Measurements from ENCODE around the gene SHF. TPM values are rescaled to one million over a fixed set of nuclear protein-coding genes. Genes with fewer than 3 reads are reported as not detected.

The SHF gene
- total RNA-seq, 6 donors from 2014 or later: 1.4 to 8.0 (median 5.1) TPM

DNA sequence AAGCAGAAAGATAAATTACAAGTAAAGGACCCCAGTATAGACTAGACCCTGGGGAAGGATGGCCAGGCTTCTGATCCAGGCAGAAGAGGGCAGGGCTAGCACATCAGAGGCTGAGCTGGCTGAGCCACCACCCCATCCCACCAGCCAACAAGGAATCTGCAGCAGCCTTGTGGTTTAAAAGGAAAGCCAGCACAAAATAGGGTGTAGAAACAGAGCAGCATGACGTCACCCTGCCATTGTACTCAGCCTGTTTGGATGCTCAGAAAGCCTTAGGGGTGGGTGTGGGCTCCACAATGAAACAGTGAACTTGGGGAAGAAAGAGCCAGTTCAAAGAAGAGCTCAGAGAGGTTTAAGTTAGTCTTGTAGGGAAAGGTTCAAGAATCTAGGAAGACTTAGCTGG lies 29.8 kb downstream of the SHF start:
- peak overlapping the region in 1 of 4 donors; percentile 30 for H3K27ac ChIP-seq

DNA sequence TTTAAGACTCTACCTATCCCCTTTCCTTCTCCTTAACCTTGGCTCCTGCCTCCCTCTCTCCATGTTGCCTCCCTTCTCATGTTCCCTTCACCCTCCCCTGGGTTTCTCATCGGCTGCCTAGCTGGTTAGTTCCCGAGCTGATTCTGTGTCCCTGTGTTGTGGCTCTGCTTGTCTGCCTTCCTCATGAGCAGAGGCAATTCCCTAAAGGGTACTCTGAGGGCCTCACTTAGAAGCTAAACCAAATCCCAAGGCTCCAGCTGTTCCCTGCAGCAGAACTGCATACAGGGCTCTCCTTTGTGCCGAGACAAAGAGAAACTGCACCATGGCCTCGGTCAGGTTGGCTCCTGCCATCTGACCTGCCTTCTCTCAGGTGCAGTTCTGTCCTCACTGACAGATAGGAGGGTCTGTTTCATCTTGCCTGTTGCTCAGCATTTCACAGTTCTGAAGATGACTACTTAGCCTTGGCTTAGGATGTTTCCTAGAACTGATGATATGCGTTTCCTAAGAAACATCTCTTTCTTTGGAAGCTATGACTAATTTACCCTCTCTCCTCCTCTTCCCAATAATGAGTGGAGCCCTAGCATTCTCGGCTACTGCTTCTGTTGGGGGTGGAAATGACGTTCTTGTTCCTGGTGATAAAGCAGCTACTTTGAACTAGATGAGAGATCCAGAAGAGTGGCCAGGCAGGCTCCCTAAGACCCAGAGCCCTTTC lies 30.9 kb downstream of the SHF start:
- TF ChIP-seq POLR2A (IDR thresholded peaks at IDR 0.05) (no peak), POLR2AphosphoS5 (IDR thresholded peaks at IDR 0.05) (no peak), EP300 (IDR thresholded peaks at IDR 0.05) (no peak), CTCF (IDR thresholded peaks at IDR 0.05) (no peak)
- Histone ChIP-seq H3K9me3 (no peaks in the 10 kb centered on the region), H3K4me3 (no peak overlapping the region), H3K27ac (no peak overlapping the region), H3K27me3 (no peaks in the 10 kb centered on the region), H3K4me1 (peaks cover 2 to 45% (median 22%) of the 10 kb centered on the region in 4 donors), H3K36me3 (peaks cover 7 to 37% (median 19%) of the 10 kb centered on the region in 4 donors)
- DNase-seq (no peak), ATAC-seq (ENCODE audit: low FRiP score in 2 of 2) (peak in 1 of 2 donors; percentile 9)
- 86 to 92% methylated on average over 7 of the region's 7 CpGs for WGBS, 2 donors

More for the DNA sequence above, 29.8 kb downstream of the SHF start:
- Histone ChIP-seq H3K4me1 (peaks cover 10 to 55% (median 33%) of the 10 kb centered on the region in 4 donors), H3K27me3 (no peaks in the 10 kb centered on the region), H3K36me3 (peaks cover 0 to 29% (median 13%) of the 10 kb centered on the region in 4 donors), H3K9me3 (no peaks in the 10 kb centered on the region), H3K4me3 (no peak overlapping the region)
- WGBS, 2 donors: 67 to 82% methylated on average over 1 of the region's 1 CpG
- DNase-seq (no peak), ATAC-seq (ENCODE audit: low FRiP score in 2 of 2) (peak in 1 of 2 donors; percentile 75)
- TF ChIP-seq POLR2AphosphoS5 (IDR thresholded peaks at IDR 0.05): no peak
- no peak for TF ChIP-seq POLR2A (IDR thresholded peaks at IDR 0.05)

GRCh38 chr15:45155739-45156138 lies 32.0 kb downstream of the SHF start:
- Histone ChIP-seq H3K27me3 (no peaks in the 10 kb centered on the region), H3K27ac (no peak overlapping the region), H3K4me3 (no peak overlapping the region), H3K4me1 (peaks cover 0 to 38% (median 16%) of the 10 kb centered on the region in 4 donors), H3K9me3 (no peaks in the 10 kb centered on the region), H3K36me3 (peaks cover 12 to 45% (median 30%) of the 10 kb centered on the region in 4 donors)
- WGBS, 2 donors: 72 to 81% methylated on average over 8 of the region's 8 CpGs
- peak in 1 of 4 donors; percentile 17 for TF ChIP-seq POLR2A (IDR thresholded peaks at IDR 0.05)
- no peak for TF ChIP-seq POLR2AphosphoS5 (IDR thresholded peaks at IDR 0.05)
- DNase-seq (no peak), ATAC-seq (ENCODE audit: low FRiP score in 2 of 2) (no peak)

GRCh38 chr15:45151998-45152828 lies 35.6 kb downstream of the SHF start:
- ATAC-seq (ENCODE audit: low FRiP score in 2 of 2): peak in 1 of 2 donors; percentile 17
- TF ChIP-seq EP300 (IDR thresholded peaks at IDR 0.05) (no peak), CTCF (IDR thresholded peaks at IDR 0.05) (no peak), POLR2A (IDR thresholded peaks at IDR 0.05) (no peak), POLR2AphosphoS5 (IDR thresholded peaks at IDR 0.05) (no peak)
- no peaks in the 10 kb centered on the region for H3K9me3 ChIP-seq
- H3K27ac ChIP-seq: no peak overlapping the region
- 94 to 96% methylated on average over 28 to 36 of the region's 36 CpGs for WGBS, 2 donors
- no peak overlapping the region for H3K4me3 ChIP-seq
- H3K27me3 ChIP-seq: no peaks in the 10 kb centered on the region
- DNase-seq: peak in 1 of 2 donors; percentile 72
- peaks cover 0 to 7% (median under 1%) of the 10 kb centered on the region in 4 donors for H3K4me1 ChIP-seq
- peaks cover 16 to 61% (median 38%) of the 10 kb centered on the region in 4 donors for H3K36me3 ChIP-seq

- no peaks in the 10 kb centered on the region for H3K27me3 ChIP-seq
- H3K27ac ChIP-seq: no peak overlapping the region
- no peaks in the 10 kb centered on the region for H3K9me3 ChIP-seq
- peaks cover 0 to 3% (median 1%) of the 10 kb centered on the region in 4 donors for H3K4me1 ChIP-seq
- DNase-seq (no peak), ATAC-seq (ENCODE audit: low FRiP score in 2 of 2) (no peak)
- no peak for TF ChIP-seq EP300 (IDR thresholded peaks at IDR 0.05)
- TF ChIP-seq POLR2AphosphoS5 (IDR thresholded peaks at IDR 0.05): no peak
- TF ChIP-seq CTCF (IDR thresholded peaks at IDR 0.05): no peak
- no peak for TF ChIP-seq POLR2A (IDR thresholded peaks at IDR 0.05)
- no peak overlapping the region for H3K4me3 ChIP-seq
- H3K36me3 ChIP-seq: peaks cover 12 to 49% (median 33%) of the 10 kb centered on the region in 4 donors
- WGBS, 2 donors: 94 to 95% methylated on average over 2 to 6 of the region's 6 CpGs
Observed at GRCh38 chr15:45150997-45151396, 36.8 kb downstream of the SHF start.
